HFFc6 (cell line): Measurements from ENCODE around the gene PHACTR1. TPM values are rescaled to one million over a fixed set of nuclear protein-coding genes. Genes with fewer than 3 reads are reported as not detected.

ENCODE experiments used
- DNase-seq: peaks from one replicate; pipeline ENCODE4 v3.0.0-alpha.2; 2018
- H3K27ac Mint-ChIP-seq: 2 replicates; pipeline ENCODE4 v1.8.0; 2020; ENCODE audit warnings: mild to moderate bottlenecking, mixed read lengths
- H3K27me3 Mint-ChIP-seq: 2 replicates; pipeline ENCODE4 v1.8.0; 2021; ENCODE audit warnings: mild to moderate bottlenecking, moderate library complexity, mixed read lengths; ENCODE audit not compliant: insufficient read depth
- H3K36me3 Mint-ChIP-seq: 2 replicates; pipeline ENCODE4 v1.8.0; 2021; ENCODE audit warnings: low read depth, mixed read lengths
- H3K4me1 Mint-ChIP-seq: 2 replicates; pipeline ENCODE4 v1.8.0; 2020; ENCODE audit warnings: low read depth, mixed read lengths
- H3K4me3 Mint-ChIP-seq: 2 replicates; pipeline ENCODE4 v1.8.0; 2020; ENCODE audit warnings: mild to moderate bottlenecking, moderate library complexity, mixed read lengths
- H3K9me3 Mint-ChIP-seq: 2 replicates; pipeline ENCODE4 v1.8.0; 2020; ENCODE audit warnings: mild to moderate bottlenecking, mixed read lengths
- total RNA-seq, 6 experiments: library from RNA; stranded (reverse); fragmentation: NEBNext Ultra II Directional; extraction: Animal tissue kit (Norgen Biotek cat#: 25700); gene quantifications; 2 replicates in 1 of 6; 3 replicates in 5 of 6; pipeline ENCODE4 v1.2.3, GENCODE V29; 2021
- TF ChIP-seq, protein P1 (sequence below): fragments of 200-600 bp; sonication (generic); IDR thresholded peaks from 2 replicates; pipeline ENCODE4 v1.5.0; 2021; ENCODE audit warnings: antibody characterized with exemption, mild to moderate bottlenecking

Gene PHACTR1
- total RNA-seq, 6 experiments from 2014 or later: 2.5 to 4.7 (median 3.9) TPM

DNA sequence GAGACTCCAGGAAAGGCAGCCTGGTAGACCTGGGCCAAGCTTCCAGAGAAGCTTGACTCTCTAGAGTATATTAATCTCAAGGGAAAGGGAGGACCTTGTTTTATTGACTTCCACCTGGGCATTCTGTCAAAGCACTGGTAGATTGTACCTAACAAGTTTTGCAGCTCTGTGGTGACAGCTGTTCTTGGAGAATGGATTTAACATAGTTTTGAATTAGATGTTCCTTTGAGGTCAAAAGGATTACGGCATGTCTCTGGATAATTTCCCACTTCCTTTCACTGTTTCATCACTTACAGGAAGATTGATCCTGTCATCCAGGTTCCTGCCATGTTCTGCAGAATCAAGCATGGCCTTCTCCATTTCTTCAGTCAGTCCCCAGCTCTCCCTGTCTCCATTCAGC is 246.0 kb downstream of the PHACTR1 start:
- Mint-ChIP-seq H3K4me3 (peak overlapping the region; percentile 47), H3K9me3 (no peaks in the 10 kb centered on the region), H3K27me3 (no peaks in the 10 kb centered on the region; the same call in 1 of the 2 replicates), H3K36me3 (no peaks in the 10 kb centered on the region), H3K4me1 (peaks cover 52% of the 10 kb centered on the region), H3K27ac (peak overlapping the region; percentile 82)
- no peak for DNase-seq
- TF ChIP-seq, protein P1, sequence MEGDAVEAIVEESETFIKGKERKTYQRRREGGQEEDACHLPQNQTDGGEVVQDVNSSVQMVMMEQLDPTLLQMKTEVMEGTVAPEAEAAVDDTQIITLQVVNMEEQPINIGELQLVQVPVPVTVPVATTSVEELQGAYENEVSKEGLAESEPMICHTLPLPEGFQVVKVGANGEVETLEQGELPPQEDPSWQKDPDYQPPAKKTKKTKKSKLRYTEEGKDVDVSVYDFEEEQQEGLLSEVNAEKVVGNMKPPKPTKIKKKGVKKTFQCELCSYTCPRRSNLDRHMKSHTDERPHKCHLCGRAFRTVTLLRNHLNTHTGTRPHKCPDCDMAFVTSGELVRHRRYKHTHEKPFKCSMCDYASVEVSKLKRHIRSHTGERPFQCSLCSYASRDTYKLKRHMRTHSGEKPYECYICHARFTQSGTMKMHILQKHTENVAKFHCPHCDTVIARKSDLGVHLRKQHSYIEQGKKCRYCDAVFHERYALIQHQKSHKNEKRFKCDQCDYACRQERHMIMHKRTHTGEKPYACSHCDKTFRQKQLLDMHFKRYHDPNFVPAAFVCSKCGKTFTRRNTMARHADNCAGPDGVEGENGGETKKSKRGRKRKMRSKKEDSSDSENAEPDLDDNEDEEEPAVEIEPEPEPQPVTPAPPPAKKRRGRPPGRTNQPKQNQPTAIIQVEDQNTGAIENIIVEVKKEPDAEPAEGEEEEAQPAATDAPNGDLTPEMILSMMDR: no peak

DNA sequence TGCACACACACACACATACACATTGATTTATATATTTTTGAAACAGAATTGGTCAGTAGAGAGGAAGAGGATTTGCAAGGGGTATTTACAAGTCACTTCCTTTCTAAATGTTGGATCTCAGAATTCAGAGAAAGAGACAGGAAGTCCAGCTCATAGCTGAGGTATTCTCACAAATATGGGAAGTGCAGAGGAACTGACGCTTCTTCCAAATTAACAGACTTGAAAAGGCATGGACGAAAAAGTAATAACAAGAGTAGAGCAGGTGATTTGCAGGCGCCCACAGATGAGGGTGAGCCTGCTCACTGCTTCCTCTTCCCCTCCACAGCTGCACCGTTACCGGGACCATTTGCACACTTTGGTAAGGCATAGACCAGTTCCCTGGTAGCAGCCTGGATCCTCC is 246.4 kb downstream of the PHACTR1 start:
- H3K36me3 Mint-ChIP-seq: no peaks in the 10 kb centered on the region
- TF ChIP-seq, protein P1: no peak
- H3K27ac Mint-ChIP-seq: peak overlapping the region; percentile 82
- no peaks in the 10 kb centered on the region for H3K9me3 Mint-ChIP-seq
- H3K4me3 Mint-ChIP-seq: peak overlapping the region; percentile 47
- peak; percentile 40 for DNase-seq
- peaks cover 52% of the 10 kb centered on the region for H3K4me1 Mint-ChIP-seq
- H3K27me3 Mint-ChIP-seq: no peaks in the 10 kb centered on the region; the same call in 1 of the 2 replicates

DNA sequence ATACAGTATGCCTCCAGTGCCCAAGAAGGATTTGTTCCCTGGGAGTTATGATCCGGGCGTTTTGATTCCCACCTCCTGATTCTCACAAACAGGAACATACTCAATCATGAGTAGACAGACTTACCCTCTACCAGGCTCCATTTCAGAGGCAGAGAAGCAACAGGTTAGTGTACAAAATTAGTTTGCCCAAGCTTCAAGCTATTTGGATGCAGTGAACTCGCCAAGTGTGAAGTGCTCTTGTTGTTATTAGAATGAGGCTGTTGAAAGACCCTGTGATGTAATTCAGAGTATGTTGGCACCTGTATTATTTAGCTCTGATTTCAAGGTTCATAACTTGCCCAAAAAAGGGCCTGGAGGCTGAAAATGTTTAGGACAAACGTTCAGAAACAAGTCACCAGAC is 247.0 kb downstream of the PHACTR1 start:
- TF ChIP-seq, protein P1: no peak
- no peaks in the 10 kb centered on the region for H3K36me3 Mint-ChIP-seq
- peak overlapping the region; percentile 47 for H3K4me3 Mint-ChIP-seq
- H3K27ac Mint-ChIP-seq: peak overlapping the region; percentile 82
- no peak for DNase-seq
- H3K4me1 Mint-ChIP-seq: peaks cover 52% of the 10 kb centered on the region
- no peaks in the 10 kb centered on the region for H3K9me3 Mint-ChIP-seq
- no peaks in the 10 kb centered on the region; the same call in 1 of the 2 replicates for H3K27me3 Mint-ChIP-seq

DNA sequence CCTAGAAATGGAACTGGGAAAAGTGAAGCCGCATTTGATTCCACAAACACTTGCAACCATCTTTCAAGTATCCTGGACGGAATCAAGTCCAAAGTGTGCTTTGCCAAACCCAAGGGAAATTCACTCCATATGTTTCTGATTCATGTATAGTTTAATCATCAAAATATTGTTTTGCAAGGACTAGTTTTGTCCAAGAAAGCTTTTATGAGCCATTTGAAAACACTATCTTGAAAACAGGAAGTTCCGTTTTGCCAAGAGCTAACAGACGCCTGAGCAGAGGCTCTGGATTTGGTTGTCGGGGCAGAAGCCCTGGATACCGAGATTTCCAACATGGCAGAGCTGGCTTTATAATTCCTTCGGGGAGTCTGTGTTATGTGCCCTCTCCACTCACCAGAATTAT is 251.1 kb downstream of the PHACTR1 start:
- TF ChIP-seq, protein P1: no peak
- DNase-seq: peak; percentile 40
- Mint-ChIP-seq H3K27ac (peak overlapping the region; percentile 91), H3K4me3 (peak overlapping the region; percentile 81), H3K27me3 (no peaks in the 10 kb centered on the region; the same call in 1 of the 2 replicates), H3K36me3 (no peaks in the 10 kb centered on the region), H3K9me3 (no peaks in the 10 kb centered on the region), H3K4me1 (peaks cover 46% of the 10 kb centered on the region)

DNA sequence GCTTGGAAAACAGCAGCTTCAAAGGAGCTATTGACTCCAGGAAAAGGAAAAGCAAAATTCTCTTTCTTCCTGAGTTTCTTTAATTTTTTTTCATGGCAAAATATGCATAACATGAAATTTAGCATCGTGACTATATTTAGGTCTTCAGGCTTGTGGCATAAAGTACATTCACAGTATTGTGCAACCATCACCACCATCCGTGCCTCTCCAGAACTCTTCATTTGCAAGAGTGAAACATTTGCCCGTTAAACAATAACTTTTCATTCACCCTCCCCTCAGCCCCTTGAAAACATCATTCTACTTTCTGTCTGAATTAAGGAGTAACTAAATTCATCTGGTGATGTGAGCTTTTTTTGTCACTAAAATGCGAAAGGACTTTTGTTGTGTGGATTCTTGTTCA is 251.7 kb downstream of the PHACTR1 start:
- Mint-ChIP-seq H3K4me1 (peaks cover 45% of the 10 kb centered on the region), H3K27me3 (no peaks in the 10 kb centered on the region; the same call in 1 of the 2 replicates), H3K27ac (peak overlapping the region; percentile 91; the same call in 1 of the 2 replicates), H3K9me3 (no peaks in the 10 kb centered on the region), H3K4me3 (peak overlapping the region; percentile 81), H3K36me3 (no peaks in the 10 kb centered on the region)
- no peak for DNase-seq
- TF ChIP-seq, protein P1: no peak
